Ishikawa (cell line): ENCODE data around the gene SLC9A9.

ENCODE experiments used
- CREB1 ChIP-seq: IDR thresholded peaks from 2 replicates; pipeline ENCODE4 v1.6.1; 2012; ENCODE audit warnings: low read depth
- EP300 ChIP-seq: IDR thresholded peaks from 2 replicates; pipeline ENCODE4 v1.6.1; 2012; ENCODE audit warnings: borderline replicate concordance
- FOXM1 ChIP-seq: IDR thresholded peaks from 2 replicates; pipeline ENCODE4 v1.6.1; 2012; ENCODE audit warnings: low read depth, borderline replicate concordance
- TAF1 ChIP-seq: IDR thresholded peaks from 2 replicates; pipeline ENCODE4 v1.6.1; 2012; ENCODE audit warnings: low read depth, mild to moderate bottlenecking
- TCF12 ChIP-seq: IDR thresholded peaks from 2 replicates; pipeline ENCODE4 v1.6.1; 2012; ENCODE audit warnings: low read depth
- TF ChIP-seq, protein P1 (sequence below): IDR thresholded peaks from 2 replicates; pipeline ENCODE4 v1.6.1; 2012
- TF ChIP-seq, protein P2 (sequence below): IDR thresholded peaks from 2 replicates; pipeline ENCODE4 v1.6.1; 2012; ENCODE audit warnings: low read depth, mild to moderate bottlenecking

DNA sequence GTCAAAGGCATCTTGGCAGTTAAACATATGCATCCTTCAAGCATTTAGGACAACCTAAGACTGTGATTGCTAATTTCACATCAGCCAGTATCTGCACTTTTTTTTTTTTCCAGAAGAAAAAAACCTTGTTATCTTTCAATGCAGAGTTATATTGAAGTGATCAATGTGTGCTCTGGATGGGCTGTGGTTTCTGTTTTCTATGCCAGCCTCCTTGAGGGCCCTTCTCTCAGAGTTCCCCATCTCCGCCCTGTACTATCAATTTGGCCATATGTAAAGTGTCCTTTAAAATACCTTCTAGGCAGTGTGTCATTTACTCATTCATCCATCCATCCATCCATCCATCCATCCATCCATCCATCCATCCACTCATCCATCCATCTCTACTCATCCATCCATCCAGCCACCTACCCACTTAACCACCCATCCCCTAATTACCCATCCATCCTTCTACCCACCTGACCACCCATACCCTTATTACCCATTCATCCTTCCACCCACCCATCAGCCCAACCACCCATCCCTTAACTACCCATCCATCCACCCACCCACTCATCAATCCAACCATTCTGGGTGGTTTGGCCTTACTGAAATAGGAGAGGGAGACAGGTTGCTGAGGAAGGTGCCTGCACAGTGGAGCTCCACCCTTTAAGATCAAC, 406.6 kb downstream of the SLC9A9 start:
- no peak for TF ChIP-seq CREB1
- TF ChIP-seq TAF1, result no peak
- TF ChIP-seq, protein P1, sequence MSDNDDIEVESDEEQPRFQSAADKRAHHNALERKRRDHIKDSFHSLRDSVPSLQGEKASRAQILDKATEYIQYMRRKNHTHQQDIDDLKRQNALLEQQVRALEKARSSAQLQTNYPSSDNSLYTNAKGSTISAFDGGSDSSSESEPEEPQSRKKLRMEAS, result no peak
- TF ChIP-seq, protein P2, sequence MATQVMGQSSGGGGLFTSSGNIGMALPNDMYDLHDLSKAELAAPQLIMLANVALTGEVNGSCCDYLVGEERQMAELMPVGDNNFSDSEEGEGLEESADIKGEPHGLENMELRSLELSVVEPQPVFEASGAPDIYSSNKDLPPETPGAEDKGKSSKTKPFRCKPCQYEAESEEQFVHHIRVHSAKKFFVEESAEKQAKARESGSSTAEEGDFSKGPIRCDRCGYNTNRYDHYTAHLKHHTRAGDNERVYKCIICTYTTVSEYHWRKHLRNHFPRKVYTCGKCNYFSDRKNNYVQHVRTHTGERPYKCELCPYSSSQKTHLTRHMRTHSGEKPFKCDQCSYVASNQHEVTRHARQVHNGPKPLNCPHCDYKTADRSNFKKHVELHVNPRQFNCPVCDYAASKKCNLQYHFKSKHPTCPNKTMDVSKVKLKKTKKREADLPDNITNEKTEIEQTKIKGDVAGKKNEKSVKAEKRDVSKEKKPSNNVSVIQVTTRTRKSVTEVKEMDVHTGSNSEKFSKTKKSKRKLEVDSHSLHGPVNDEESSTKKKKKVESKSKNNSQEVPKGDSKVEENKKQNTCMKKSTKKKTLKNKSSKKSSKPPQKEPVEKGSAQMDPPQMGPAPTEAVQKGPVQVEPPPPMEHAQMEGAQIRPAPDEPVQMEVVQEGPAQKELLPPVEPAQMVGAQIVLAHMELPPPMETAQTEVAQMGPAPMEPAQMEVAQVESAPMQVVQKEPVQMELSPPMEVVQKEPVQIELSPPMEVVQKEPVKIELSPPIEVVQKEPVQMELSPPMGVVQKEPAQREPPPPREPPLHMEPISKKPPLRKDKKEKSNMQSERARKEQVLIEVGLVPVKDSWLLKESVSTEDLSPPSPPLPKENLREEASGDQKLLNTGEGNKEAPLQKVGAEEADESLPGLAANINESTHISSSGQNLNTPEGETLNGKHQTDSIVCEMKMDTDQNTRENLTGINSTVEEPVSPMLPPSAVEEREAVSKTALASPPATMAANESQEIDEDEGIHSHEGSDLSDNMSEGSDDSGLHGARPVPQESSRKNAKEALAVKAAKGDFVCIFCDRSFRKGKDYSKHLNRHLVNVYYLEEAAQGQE, result no peak
- no peak for TF ChIP-seq EP300
- no peak for TF ChIP-seq TCF12
- no peak for TF ChIP-seq FOXM1
